NT2/D1 (cell line): Measurements from ENCODE around the gene METTL16.

Experiments
- YY1 ChIP-seq: IDR thresholded peaks from 2 replicates; pipeline ENCODE4 v1.6.1; 2011; ENCODE audit not compliant: insufficient read length, insufficient read depth
- ZNF274 ChIP-seq: IDR thresholded peaks from 2 replicates; pipeline ENCODE4 v1.6.1; 2011; ENCODE audit warnings: mild to moderate bottlenecking, low read depth, low read length

- no peak for TF ChIP-seq ZNF274
- TF ChIP-seq YY1: no peak
Observed at GRCh38 chr17:2377659-2378058, 134.0 kb downstream of the METTL16 start.
